Keratinocyte (primary cell): ENCODE data around the gene TBX18. TPM values are rescaled to one million over a fixed set of nuclear protein-coding genes. Genes with fewer than 3 reads are reported as not detected.

Experiments used
- DNase-seq: peaks from one replicate; pipeline ENCODE4 v3.0.0-alpha.2; 2011; ENCODE audit warnings: low read depth, missing footprints, low spot score
- FAIRE-seq: peaks from 2 replicates; lab custom pipeline; 2011; peaks lifted over from hg19 to GRCh38; lab: Jason Lieb, UNC
- H2AFZ ChIP-seq: 2 replicates; pipeline ENCODE4 v1.6.0; 2012; ENCODE audit warnings: low read length, control low read depth, inconsistent platforms; ENCODE audit not compliant: control insufficient read depth
- H3K27ac ChIP-seq: 2 replicates; pipeline ENCODE4 v1.5.1; 2011; ENCODE audit warnings: low read length; ENCODE audit not compliant: control insufficient read depth, insufficient read depth
- H3K27me3 ChIP-seq: 3 replicates; pipeline ENCODE4 v1.6.0; 2011; ENCODE audit warnings: low read length; ENCODE audit not compliant: control insufficient read depth, insufficient read depth; ENCODE audit errors: extremely low read depth
- H3K36me3 ChIP-seq, 2 experiments: 2 replicates in 1 of 2; 3 replicates in 1 of 2; pipeline ENCODE4 v1.5.1; 2011; ENCODE audit warnings: low read length in 2 of 2, mild to moderate bottlenecking in 1 of 2; ENCODE audit not compliant: control insufficient read depth in 2 of 2, insufficient read depth in 2 of 2; ENCODE audit errors: extremely low read depth in 1 of 2
- H3K4me1 ChIP-seq: 3 replicates; pipeline ENCODE4 v1.5.1; 2011; ENCODE audit warnings: low read length; ENCODE audit not compliant: control insufficient read depth, insufficient read depth; ENCODE audit errors: extremely low read depth
- H3K4me2 ChIP-seq: 3 replicates; pipeline ENCODE4 v1.6.0; 2011; ENCODE audit warnings: low read depth, low read length; ENCODE audit not compliant: control insufficient read depth, insufficient read depth; ENCODE audit errors: extremely low read depth
- H3K4me3 ChIP-seq, 3 experiments: fragments of 200-600 bp in 1 of 3; sonication (generic) in 1 of 3; 2 replicates in 2 of 3; 3 replicates in 1 of 3; pipeline ENCODE4 v1.5.1; 2011 to 2016; ENCODE audit warnings: low read length in 3 of 3, mild to moderate bottlenecking in 3 of 3, control low read depth in 2 of 3, inconsistent platforms in 1 of 3, low read depth in 1 of 3, mixed read lengths in 1 of 3, mixed run types in 1 of 3, moderate library complexity in 1 of 3; ENCODE audit not compliant: control insufficient read depth in 2 of 3, insufficient read depth in 2 of 3; ENCODE audit errors: extremely low read depth in 1 of 3
- H3K79me2 ChIP-seq: 2 replicates; pipeline ENCODE4 v1.6.0; 2012; ENCODE audit warnings: low read length; ENCODE audit not compliant: control insufficient read depth, insufficient read depth
- H3K9ac ChIP-seq: 3 replicates; pipeline ENCODE4 v1.6.0; 2011; ENCODE audit warnings: low read length; ENCODE audit not compliant: control insufficient read depth, insufficient read depth; ENCODE audit errors: extremely low read depth
- H3K9me1 ChIP-seq: 3 replicates; pipeline ENCODE4 v1.6.0; 2011; ENCODE audit warnings: low read length; ENCODE audit not compliant: control insufficient read depth, insufficient read depth; ENCODE audit errors: extremely low read depth
- H3K9me3 ChIP-seq: 2 replicates; pipeline ENCODE4 v1.5.1; 2012; ENCODE audit warnings: low read depth, low read length; ENCODE audit not compliant: control insufficient read depth
- H4K20me1 ChIP-seq: 3 replicates; pipeline ENCODE4 v1.6.0; 2011; ENCODE audit warnings: low read length; ENCODE audit not compliant: control insufficient read depth, insufficient read depth; ENCODE audit errors: extremely low read depth
- CTCF ChIP-seq, 3 experiments: IDR thresholded peaks in 1 of 3; conservative IDR thresholded peaks in 1 of 3; optimal IDR thresholded peaks in 1 of 3; 2 replicates in 2 of 3; 3 replicates in 1 of 3; pipeline versions ENCODE3 to v1.5.1; 2011; ENCODE audit warnings: low read length in 3 of 3, mild to moderate bottlenecking in 3 of 3, moderate library complexity in 2 of 3, control low read depth in 1 of 3, inconsistent platforms in 1 of 3; ENCODE audit not compliant: insufficient read depth in 2 of 3; ENCODE audit errors: extremely low read depth in 1 of 3
- EZH2 ChIP-seq: IDR thresholded peaks from one replicate; pipeline ENCODE4 v1.6.1; 2012; ENCODE audit warnings: inconsistent platforms, mild to moderate bottlenecking, low read length, moderate library complexity
- dilution Hi-C: fragments of 300-500 bp; cut with MboI; formaldehyde crosslinking; loops from one replicate; pipeline ENCODE4 v1.7.0; 2020; ENCODE audit warnings: low sequenced_read_pairs; ENCODE audit not compliant: extremely low pct_ligation_motif_present
- polyA plus RNA-seq, 5 experiments: library from polyadenylated mRNA; depleted of rRNA in 3 of 5; stranded (reverse) in 3 of 5; stranded (forward) in 1 of 5; unstranded in 1 of 5; fragments of >200 nt; gene quantifications; 1 replicate in 1 of 5; 2 replicates in 3 of 5; 3 replicates in 1 of 5; pipeline versions ENCODE4 v1.2.1 to v1.2.3, GENCODE V29; 2011 to 2012; ENCODE audit warnings: missing spikeins in 2 of 5, low read depth in 1 of 5, low replicate concordance in 1 of 5

Gene TBX18
- polyA plus RNA-seq, 1 donor (not counting 4 experiments of a cell fraction or from before 2014, with no cell fraction given): 0.03 TPM

DNA sequence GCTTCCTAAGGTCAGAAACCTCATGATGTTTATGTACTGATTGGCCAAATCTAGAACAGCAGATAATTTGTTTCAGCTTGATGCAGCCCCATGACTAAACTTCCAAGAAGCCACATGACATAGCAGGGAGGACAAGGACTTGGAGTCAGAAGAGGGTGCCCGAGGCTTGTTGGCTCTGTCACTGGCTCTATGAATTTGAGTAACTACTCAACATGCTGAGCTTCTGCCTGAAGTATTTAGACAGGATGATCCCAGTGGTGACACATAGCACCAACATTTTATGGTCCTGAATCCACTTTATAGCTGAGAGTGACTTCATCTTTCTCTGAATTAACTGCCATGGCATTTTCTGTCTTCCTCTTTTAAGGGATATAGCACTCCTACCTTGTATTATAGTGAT, 13.5 kb upstream of the TBX18 start:
- dilution Hi-C loops: no loop called here
- Histone ChIP-seq H3K79me2 (no peaks in the 10 kb centered on the region), H3K4me3 (no peak overlapping the region), H3K9me3 (no peaks in the 10 kb centered on the region), H3K9me1 (no peaks in the 10 kb centered on the region), H3K27me3 (peaks cover 22% of the 10 kb centered on the region), H3K9ac (no peak overlapping the region), H3K36me3 (no peaks in the 10 kb centered on the region), H2AFZ (no peak overlapping the region), H3K4me1 (no peaks in the 10 kb centered on the region), H3K4me2 (no peak overlapping the region), H4K20me1 (no peaks in the 10 kb centered on the region), H3K27ac (no peak overlapping the region)
- FAIRE-seq (no peak), DNase-seq (no peak)
- no peak for TF ChIP-seq CTCF (optimal IDR thresholded peaks at IDR 0.05 in 1 of 3, IDR thresholded peaks at IDR 0.05 in 1 of 3, conservative IDR thresholded peaks at IDR 0.05 in 1 of 3; ENCODE audit: extremely low read depth in 1 of 3, insufficient read depth in 2 of 3, low read length in 3 of 3)
- no peak for TF ChIP-seq EZH2

DNA sequence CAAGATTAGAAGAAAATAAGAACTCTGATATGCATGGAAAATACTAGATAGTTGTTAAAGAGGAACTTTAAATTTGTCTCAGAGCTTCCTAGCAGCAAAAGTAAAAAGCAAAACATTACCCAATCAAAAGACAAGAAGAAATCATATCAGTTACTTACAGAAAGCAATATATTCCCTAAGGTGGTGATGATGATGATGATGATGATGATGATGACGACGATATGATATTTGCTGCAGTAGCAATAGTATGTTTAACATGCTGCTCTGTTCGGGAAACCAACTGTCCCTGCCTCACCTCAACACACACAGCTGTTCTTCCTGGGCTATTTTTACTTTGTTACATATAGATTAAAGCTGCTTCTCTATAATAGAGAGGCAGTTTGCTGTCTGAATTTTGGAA, 12.0 kb upstream of the TBX18 start:
- Histone ChIP-seq H3K4me2 (no peak overlapping the region), H3K36me3 (no peaks in the 10 kb centered on the region), H4K20me1 (no peaks in the 10 kb centered on the region), H3K27me3 (peaks cover 37% of the 10 kb centered on the region), H3K27ac (no peak overlapping the region), H3K4me3 (no peak overlapping the region), H3K9me3 (no peaks in the 10 kb centered on the region), H3K79me2 (no peaks in the 10 kb centered on the region), H3K9me1 (no peaks in the 10 kb centered on the region), H2AFZ (no peak overlapping the region), H3K4me1 (no peaks in the 10 kb centered on the region), H3K9ac (no peak overlapping the region)
- no peak for TF ChIP-seq EZH2
- no peak for TF ChIP-seq CTCF (optimal IDR thresholded peaks at IDR 0.05 in 1 of 3, IDR thresholded peaks at IDR 0.05 in 1 of 3, conservative IDR thresholded peaks at IDR 0.05 in 1 of 3; ENCODE audit: extremely low read depth in 1 of 3, insufficient read depth in 2 of 3, low read length in 3 of 3)
- no peak for DNase-seq
- FAIRE-seq: no peak
- dilution Hi-C loops: no loop called here
